ENCODE results near the gene CRACDL.

Gene CRACDL

GRCh38 chr2:98775146-98775986, 160.7 kb downstream of the CRACDL start:
- H3K27me3 ChIP-seq (ENCODE audit: insufficient read depth, low read length): peaks cover 45% of the 10 kb centered on the region
- no peak overlapping the region for H3K4me3 ChIP-seq (ENCODE audit: low read depth, low read length)
- H3K27ac ChIP-seq (ENCODE audit: low read depth, low read length): no peak overlapping the region

GRCh38 chr2:98773907-98774306, 162.1 kb downstream of the CRACDL start:
- no peaks in the 10 kb centered on the region for H3K36me3 ChIP-seq (ENCODE audit: insufficient read depth, low read length)
- H3K27ac ChIP-seq (ENCODE audit: low read depth, low read length): no peak overlapping the region
- no peak overlapping the region for H3K4me3 ChIP-seq (ENCODE audit: low read depth, low read length)
- no peaks in the 10 kb centered on the region for H3K79me2 ChIP-seq (ENCODE audit: control insufficient read depth, insufficient read depth, low read length, unreplicated experiment)
- peaks cover 4% of the 10 kb centered on the region for H3K4me1 ChIP-seq (ENCODE audit: control insufficient read depth, insufficient read depth, low read length, unreplicated experiment)
- no peak overlapping the region for H2AFZ ChIP-seq (ENCODE audit: low read length, unreplicated experiment)
- peaks cover 45% of the 10 kb centered on the region for H3K27me3 ChIP-seq (ENCODE audit: insufficient read depth, low read length)

More at GRCh38 chr2:98775146-98775986, 160.7 kb downstream of the CRACDL start:
- no peak overlapping the region for H2AFZ ChIP-seq (ENCODE audit: low read length, unreplicated experiment)
- no peaks in the 10 kb centered on the region for H3K4me1 ChIP-seq (ENCODE audit: control insufficient read depth, insufficient read depth, low read length, unreplicated experiment)
- no peaks in the 10 kb centered on the region for H3K79me2 ChIP-seq (ENCODE audit: control insufficient read depth, insufficient read depth, low read length, unreplicated experiment)
- H3K36me3 ChIP-seq (ENCODE audit: insufficient read depth, low read length): no peaks in the 10 kb centered on the region

- Histone ChIP-seq H3K4me3 (ENCODE audit: low read depth, low read length) (no peak overlapping the region), H3K27ac (ENCODE audit: low read depth, low read length) (no peak overlapping the region), H3K36me3 (ENCODE audit: insufficient read depth, low read length) (no peaks in the 10 kb centered on the region), H3K79me2 (ENCODE audit: control insufficient read depth, insufficient read depth, low read length, unreplicated experiment) (no peaks in the 10 kb centered on the region), H3K27me3 (ENCODE audit: insufficient read depth, low read length) (peaks cover 45% of the 10 kb centered on the region), H3K4me1 (ENCODE audit: control insufficient read depth, insufficient read depth, low read length, unreplicated experiment) (peaks cover 9% of the 10 kb centered on the region), H2AFZ (ENCODE audit: low read length, unreplicated experiment) (no peak overlapping the region)
Observed at GRCh38 chr2:98773169-98773568, 162.9 kb downstream of the CRACDL start.

GRCh38 chr2:98772536-98772935, 163.5 kb downstream of the CRACDL start:
- Histone ChIP-seq H2AFZ (ENCODE audit: low read length, unreplicated experiment) (no peak overlapping the region), H3K36me3 (ENCODE audit: insufficient read depth, low read length) (no peaks in the 10 kb centered on the region), H3K4me3 (ENCODE audit: low read depth, low read length) (no peak overlapping the region), H3K4me1 (ENCODE audit: control insufficient read depth, insufficient read depth, low read length, unreplicated experiment) (peaks cover 9% of the 10 kb centered on the region), H3K27ac (ENCODE audit: low read depth, low read length) (no peak overlapping the region), H3K27me3 (ENCODE audit: insufficient read depth, low read length) (peaks cover 40% of the 10 kb centered on the region), H3K79me2 (ENCODE audit: control insufficient read depth, insufficient read depth, low read length, unreplicated experiment) (no peaks in the 10 kb centered on the region)

- no peaks in the 10 kb centered on the region for H3K36me3 ChIP-seq (ENCODE audit: insufficient read depth, low read length)
- no peak overlapping the region for H3K27ac ChIP-seq (ENCODE audit: low read depth, low read length)
- H3K4me1 ChIP-seq (ENCODE audit: control insufficient read depth, insufficient read depth, low read length, unreplicated experiment): peaks cover 9% of the 10 kb centered on the region
Observed at GRCh38 chr2:98771721-98772524, 164.1 kb downstream of the CRACDL start.

GRCh38 chr2:98771264-98771663, 164.8 kb downstream of the CRACDL start:
- Histone ChIP-seq H2AFZ (ENCODE audit: low read length, unreplicated experiment) (no peak overlapping the region), H3K79me2 (ENCODE audit: control insufficient read depth, insufficient read depth, low read length, unreplicated experiment) (no peaks in the 10 kb centered on the region), H3K36me3 (ENCODE audit: insufficient read depth, low read length) (no peaks in the 10 kb centered on the region), H3K4me3 (ENCODE audit: low read depth, low read length) (no peak overlapping the region), H3K27ac (ENCODE audit: low read depth, low read length) (no peak overlapping the region), H3K4me1 (ENCODE audit: control insufficient read depth, insufficient read depth, low read length, unreplicated experiment) (peaks cover 9% of the 10 kb centered on the region), H3K27me3 (ENCODE audit: insufficient read depth, low read length) (peaks cover 40% of the 10 kb centered on the region)

More at GRCh38 chr2:98771721-98772524, 164.1 kb downstream of the CRACDL start:
- Histone ChIP-seq H2AFZ (ENCODE audit: low read length, unreplicated experiment) (no peak overlapping the region), H3K27me3 (ENCODE audit: insufficient read depth, low read length) (peaks cover 40% of the 10 kb centered on the region), H3K79me2 (ENCODE audit: control insufficient read depth, insufficient read depth, low read length, unreplicated experiment) (no peaks in the 10 kb centered on the region), H3K4me3 (ENCODE audit: low read depth, low read length) (no peak overlapping the region)

GRCh38 chr2:98769784-98770183, 166.2 kb downstream of the CRACDL start:
- Histone ChIP-seq H3K27ac (ENCODE audit: low read depth, low read length) (no peak overlapping the region), H3K4me3 (ENCODE audit: low read depth, low read length) (no peak overlapping the region), H3K79me2 (ENCODE audit: control insufficient read depth, insufficient read depth, low read length, unreplicated experiment) (no peaks in the 10 kb centered on the region), H3K4me1 (ENCODE audit: control insufficient read depth, insufficient read depth, low read length, unreplicated experiment) (peaks cover 9% of the 10 kb centered on the region), H2AFZ (ENCODE audit: low read length, unreplicated experiment) (no peak overlapping the region), H3K36me3 (ENCODE audit: insufficient read depth, low read length) (no peaks in the 10 kb centered on the region), H3K27me3 (ENCODE audit: insufficient read depth, low read length) (peaks cover 34% of the 10 kb centered on the region)

- no peaks in the 10 kb centered on the region for H3K79me2 ChIP-seq (ENCODE audit: control insufficient read depth, insufficient read depth, low read length, unreplicated experiment)
- peaks cover 9% of the 10 kb centered on the region for H3K4me1 ChIP-seq (ENCODE audit: control insufficient read depth, insufficient read depth, low read length, unreplicated experiment)
- no peak overlapping the region for H3K27ac ChIP-seq (ENCODE audit: low read depth, low read length)
- peaks cover 27% of the 10 kb centered on the region for H3K27me3 ChIP-seq (ENCODE audit: insufficient read depth, low read length)
- H2AFZ ChIP-seq (ENCODE audit: low read length, unreplicated experiment): no peak overlapping the region
- no peaks in the 10 kb centered on the region for H3K36me3 ChIP-seq (ENCODE audit: insufficient read depth, low read length)
- H3K4me3 ChIP-seq (ENCODE audit: low read depth, low read length): no peak overlapping the region
Observed at GRCh38 chr2:98769114-98769476, 166.9 kb downstream of the CRACDL start.

- no peak overlapping the region for H3K27ac ChIP-seq (ENCODE audit: low read depth, low read length)
- H2AFZ ChIP-seq (ENCODE audit: low read length, unreplicated experiment): no peak overlapping the region
- H3K4me1 ChIP-seq (ENCODE audit: control insufficient read depth, insufficient read depth, low read length, unreplicated experiment): peaks cover 9% of the 10 kb centered on the region
- H3K27me3 ChIP-seq (ENCODE audit: insufficient read depth, low read length): peaks cover 23% of the 10 kb centered on the region
- H3K36me3 ChIP-seq (ENCODE audit: insufficient read depth, low read length): no peaks in the 10 kb centered on the region
- no peak overlapping the region for H3K4me3 ChIP-seq (ENCODE audit: low read depth, low read length)
- H3K79me2 ChIP-seq (ENCODE audit: control insufficient read depth, insufficient read depth, low read length, unreplicated experiment): no peaks in the 10 kb centered on the region
Observed at GRCh38 chr2:98768384-98769113, 167.5 kb downstream of the CRACDL start.

GRCh38 chr2:98764499-98764898, 171.5 kb downstream of the CRACDL start:
- H3K4me1 ChIP-seq (ENCODE audit: control insufficient read depth, insufficient read depth, low read length, unreplicated experiment): peaks cover 9% of the 10 kb centered on the region
- no peaks in the 10 kb centered on the region for H3K36me3 ChIP-seq (ENCODE audit: insufficient read depth, low read length)
- no peak overlapping the region for H3K4me3 ChIP-seq (ENCODE audit: low read depth, low read length)

More at GRCh38 chr2:98764499-98764898, 171.5 kb downstream of the CRACDL start:
- Histone ChIP-seq H3K27me3 (ENCODE audit: insufficient read depth, low read length) (no peaks in the 10 kb centered on the region), H3K27ac (ENCODE audit: low read depth, low read length) (no peak overlapping the region), H2AFZ (ENCODE audit: low read length, unreplicated experiment) (no peak overlapping the region), H3K79me2 (ENCODE audit: control insufficient read depth, insufficient read depth, low read length, unreplicated experiment) (no peaks in the 10 kb centered on the region)

Measured in ACC112 (cell line).